GM23248 (cell line): ENCODE results near the gene SLC6A9. TPM values are rescaled to one million over a fixed set of nuclear protein-coding genes. Genes with fewer than 3 reads are reported as not detected.

Source experiments
- DNase-seq: peaks from one replicate; pipeline ENCODE4 v3.0.0-alpha.2; 2015
- H2AFZ ChIP-seq: fragments of 200-600 bp; sonication (generic); 2 replicates; pipeline ENCODE4 v1.6.1; 2016; ENCODE audit warnings: antibody characterized with exemption
- H3F3A ChIP-seq: fragments of 200-600 bp; sonication (generic); 2 replicates; pipeline ENCODE4 v1.6.1; 2016; ENCODE audit warnings: mild to moderate bottlenecking, antibody characterized with exemption, mixed run types; ENCODE audit not compliant: insufficient read depth
- H3K27ac ChIP-seq: fragments of 200-600 bp; sonication (generic); 2 replicates; pipeline ENCODE4 v1.5.1; 2016; ENCODE audit warnings: mild to moderate bottlenecking
- H3K27me3 ChIP-seq: fragments of 200-600 bp; sonication (generic); replicated peaks from 2 replicates; pipeline ENCODE4 v1.6.1; 2016; ENCODE audit warnings: mild to moderate bottlenecking; ENCODE audit not compliant: insufficient read depth
- H3K36me3 ChIP-seq: fragments of 200-600 bp; sonication (generic); 2 replicates; pipeline ENCODE4 v1.6.1; 2016; ENCODE audit warnings: low read depth, mild to moderate bottlenecking
- H3K4me1 ChIP-seq: fragments of 200-600 bp; sonication (generic); 2 replicates; pipeline ENCODE4 v1.6.1; 2016; ENCODE audit warnings: mild to moderate bottlenecking; ENCODE audit not compliant: insufficient read depth
- H3K4me2 ChIP-seq: fragments of 200-600 bp; sonication (generic); one replicate; pipeline ENCODE4 v1.6.1; 2016; ENCODE audit warnings: mild to moderate bottlenecking; ENCODE audit not compliant: unreplicated experiment
- H3K4me3 ChIP-seq: fragments of 200-600 bp; sonication (generic); 2 replicates; pipeline ENCODE4 v1.5.1; 2016; ENCODE audit warnings: mild to moderate bottlenecking
- H3K79me2 ChIP-seq: fragments of 200-600 bp; sonication (generic); 2 replicates; pipeline ENCODE4 v1.6.1; 2016; ENCODE audit warnings: mild to moderate bottlenecking; ENCODE audit not compliant: insufficient read depth
- H3K9ac ChIP-seq: fragments of 200-600 bp; sonication (generic); 2 replicates; pipeline ENCODE4 v1.6.1; 2016; ENCODE audit warnings: mild to moderate bottlenecking
- H3K9me2 ChIP-seq: fragments of 200-600 bp; sonication (generic); 2 replicates; pipeline ENCODE4 v1.6.1; 2016; ENCODE audit warnings: mixed run types, mild to moderate bottlenecking, moderate library complexity; ENCODE audit not compliant: insufficient read depth
- H3K9me3 ChIP-seq: fragments of 200-600 bp; sonication (generic); one replicate; pipeline ENCODE4 v1.6.1; 2017; ENCODE audit warnings: low read depth
- H4K20me1 ChIP-seq: fragments of 200-600 bp; sonication (generic); 2 replicates; pipeline ENCODE4 v1.6.0; 2016; ENCODE audit not compliant: insufficient read depth
- EZH2 ChIP-seq: fragments of 200-600 bp; sonication (generic); IDR thresholded peaks from 2 replicates; pipeline ENCODE4 v1.6.1; 2018; ENCODE audit warnings: antibody characterized with exemption, mild to moderate bottlenecking; ENCODE audit not compliant: insufficient read depth, poor library complexity, severe bottlenecking
- EZH2phosphoT487 ChIP-seq: fragments of 200-600 bp; sonication (generic); IDR thresholded peaks from 2 replicates; pipeline ENCODE4 v1.6.1; 2018; ENCODE audit warnings: antibody characterized with exemption, moderate library complexity, mild to moderate bottlenecking, low read depth; ENCODE audit not compliant: insufficient read depth
- WGBS, 2 experiments: methylation state at CpG; one replicate each; pipeline ENCODE4 v1.1.6; 2015 to 2017; ENCODE audit warnings: low lambda C conversion rate in 2 of 2, low coverage in 1 of 2; ENCODE audit errors: missing lambda C conversion rate in 2 of 2; 5-methylcytosine and 5-hydroxymethylcytosine counted together
- in situ Hi-C: fragments of 300-500 bp; cut with MboI; formaldehyde crosslinking; loops from 2 replicates; pipeline ENCODE4 v1.15.0; 2020
- polyA plus RNA-seq: library from polyadenylated mRNA; unstranded; fragments of >200 nt; fragmentation: Nextera tagmentation; extraction: Ambion mirVana; gene quantifications from 2 replicates; pipeline ENCODE4 v1.2.1, GENCODE V29; 2016
- total RNA-seq: library from RNA; depleted of rRNA; stranded (reverse); fragments of >200 nt; shearing (Covaris generic); gene quantifications from 2 replicates; pipeline ENCODE4 v1.2.3, GENCODE V29; 2014

Gene SLC6A9
- total and polyA plus RNA-seq, 2 experiments from 2014 or later: 22.2 to 34.6 TPM

GRCh38 chr1:44071461-44071860 is 40.2 kb upstream of the SLC6A9 start:
- Histone ChIP-seq H3F3A (peaks cover 18% of the 10 kb centered on the region; the same call in 1 of the 2 replicates), H3K36me3 (no peaks in the 10 kb centered on the region), H3K4me1 (peaks cover 14% of the 10 kb centered on the region), H3K27me3 (no peaks in the 10 kb centered on the region), H4K20me1 (no peaks in the 10 kb centered on the region), H2AFZ (no peak overlapping the region), H3K4me2 (no peak overlapping the region), H3K9ac (no peak overlapping the region), H3K4me3 (no peak overlapping the region), H3K79me2 (no peaks in the 10 kb centered on the region), H3K27ac (no peak overlapping the region), H3K9me3 (no peaks in the 10 kb centered on the region), H3K9me2 (no peaks in the 10 kb centered on the region)
- 67 to 77% methylated on average over 3 of the region's 3 CpGs for WGBS, 2 experiments
- in situ Hi-C loops: no loop called here
- DNase-seq: no peak
- TF ChIP-seq EZH2phosphoT487: no peak
- TF ChIP-seq EZH2: no peak

GRCh38 chr1:44068442-44068921 is 37.2 kb upstream of the SLC6A9 start:
- Histone ChIP-seq H3K4me2 (no peak overlapping the region), H3K79me2 (no peaks in the 10 kb centered on the region), H3K36me3 (no peaks in the 10 kb centered on the region), H4K20me1 (no peaks in the 10 kb centered on the region), H3K4me3 (no peak overlapping the region), H3K9me3 (no peaks in the 10 kb centered on the region), H3K9ac (no peak overlapping the region), H2AFZ (no peak overlapping the region), H3K27ac (no peak overlapping the region), H3F3A (peaks cover 6% of the 10 kb centered on the region; the same call in 1 of the 2 replicates), H3K9me2 (no peaks in the 10 kb centered on the region), H3K27me3 (no peaks in the 10 kb centered on the region), H3K4me1 (peaks cover 11% of the 10 kb centered on the region)
- in situ Hi-C loops: no loop called here
- DNase-seq: no peak
- 48 to 50% methylated on average over 2 of the region's 2 CpGs for WGBS, 2 experiments
- TF ChIP-seq EZH2phosphoT487 (no peak), EZH2 (no peak)

GRCh38 chr1:44067266-44068250 is 36.3 kb upstream of the SLC6A9 start:
- Histone ChIP-seq H3K9ac (no peak overlapping the region), H4K20me1 (no peaks in the 10 kb centered on the region), H3K4me1 (peaks cover 11% of the 10 kb centered on the region), H3K4me3 (no peak overlapping the region), H3K9me3 (no peaks in the 10 kb centered on the region), H3F3A (peaks cover 6% of the 10 kb centered on the region; the same call in 1 of the 2 replicates), H3K4me2 (no peak overlapping the region), H2AFZ (no peak overlapping the region), H3K79me2 (no peaks in the 10 kb centered on the region), H3K27me3 (no peaks in the 10 kb centered on the region), H3K27ac (no peak overlapping the region), H3K36me3 (no peaks in the 10 kb centered on the region), H3K9me2 (no peaks in the 10 kb centered on the region)
- in situ Hi-C loops: no loop called here
- TF ChIP-seq EZH2phosphoT487 (no peak), EZH2 (no peak)
- DNase-seq: no peak
- 56 to 66% methylated on average over 5 to 6 of the region's 6 CpGs for WGBS, 2 experiments

GRCh38 chr1:44062656-44063179 is 31.5 kb upstream of the SLC6A9 start:
- 79 to 87% methylated on average over 5 of the region's 5 CpGs for WGBS, 2 experiments
- H3K79me2 ChIP-seq: no peaks in the 10 kb centered on the region
- H3K9me3 ChIP-seq: no peaks in the 10 kb centered on the region
- H2AFZ ChIP-seq: no peak overlapping the region
- no peaks in the 10 kb centered on the region for H3K4me1 ChIP-seq
- H3K27ac ChIP-seq: no peak overlapping the region
- no peaks in the 10 kb centered on the region for H3K27me3 ChIP-seq
- H3K4me2 ChIP-seq: no peak overlapping the region
- no peak overlapping the region for H3K4me3 ChIP-seq
- no peaks in the 10 kb centered on the region for H3K9me2 ChIP-seq
- TF ChIP-seq EZH2 (no peak), EZH2phosphoT487 (no peak)
- no peak overlapping the region for H3K9ac ChIP-seq
- no peaks in the 10 kb centered on the region for H3F3A ChIP-seq
- in situ Hi-C loops: no loop called here
- no peak for DNase-seq
- H4K20me1 ChIP-seq: no peaks in the 10 kb centered on the region
- no peaks in the 10 kb centered on the region for H3K36me3 ChIP-seq
